Mesendoderm (in vitro differentiated cells): ENCODE measurements around the gene CHST1.

Experiments used
- DNase-seq: peaks from one replicate; pipeline ENCODE4 v3.0.0; 2013
- H2AK5ac ChIP-seq: 2 replicates; pipeline ENCODE4 v1.6.1; 2013; ENCODE audit warnings: low read length, inconsistent platforms
- H2BK120ac ChIP-seq: 2 replicates; pipeline ENCODE4 v1.6.1; 2013; ENCODE audit warnings: low read depth, mild to moderate bottlenecking, low read length, moderate library complexity, mixed read lengths
- H2BK15ac ChIP-seq: replicated peaks from 2 replicates; pipeline ENCODE4 v1.6.1; 2013; ENCODE audit warnings: low read depth, mild to moderate bottlenecking, moderate library complexity
- H2BK5ac ChIP-seq: 2 replicates; pipeline ENCODE4 v1.6.1; 2013; ENCODE audit warnings: low read length, inconsistent platforms
- H3K18ac ChIP-seq: 2 replicates; pipeline ENCODE4 v1.6.1; 2013; ENCODE audit warnings: mild to moderate bottlenecking, low read length, mixed read lengths
- H3K23ac ChIP-seq: one replicate; pipeline ENCODE4 v1.6.1; 2013; ENCODE audit warnings: low read length
- H3K27ac ChIP-seq: 2 replicates; pipeline ENCODE4 v1.5.1; 2013; ENCODE audit warnings: low read depth, mild to moderate bottlenecking, inconsistent platforms, low read length, moderate library complexity
- H3K27me3 ChIP-seq: 2 replicates; pipeline ENCODE4 v1.6.1; 2013; ENCODE audit warnings: low read length, control low read depth, mild to moderate bottlenecking, inconsistent platforms; ENCODE audit not compliant: insufficient read depth, poor library complexity
- H3K36me3 ChIP-seq: 2 replicates; pipeline ENCODE4 v1.6.1; 2013; ENCODE audit warnings: low read length, inconsistent platforms; ENCODE audit not compliant: control insufficient read depth, insufficient read depth
- H3K4ac ChIP-seq: one replicate; pipeline ENCODE4 v1.6.1; 2013; ENCODE audit warnings: low read depth, mild to moderate bottlenecking, low read length, moderate library complexity
- H3K4me1 ChIP-seq: 2 replicates; pipeline ENCODE4 v1.6.1; 2013; ENCODE audit warnings: low read depth, low read length, inconsistent platforms; ENCODE audit not compliant: control insufficient read depth
- H3K4me2 ChIP-seq: 2 replicates; pipeline ENCODE4 v1.6.1; 2013; ENCODE audit warnings: low read length
- H3K4me3 ChIP-seq: 2 replicates; pipeline ENCODE4 v1.5.1; 2013; ENCODE audit warnings: mild to moderate bottlenecking, low read length
- H3K56ac ChIP-seq: one replicate; pipeline ENCODE4 v1.6.1; 2013; ENCODE audit warnings: low read length
- H3K79me1 ChIP-seq: 2 replicates; pipeline ENCODE4 v1.6.1; 2013; ENCODE audit warnings: low read length, inconsistent platforms
- H3K79me2 ChIP-seq: 2 replicates; pipeline ENCODE4 v1.6.1; 2013; ENCODE audit warnings: mild to moderate bottlenecking, low read length; ENCODE audit not compliant: control insufficient read depth, insufficient read depth
- H3K9ac ChIP-seq: 2 replicates; pipeline ENCODE4 v1.6.1; 2013; ENCODE audit warnings: low read length, inconsistent platforms
- H4K5ac ChIP-seq: one replicate; pipeline ENCODE4 v1.6.1; 2013; ENCODE audit warnings: low read length
- H4K8ac ChIP-seq: one replicate; pipeline ENCODE4 v1.6.1; 2013; ENCODE audit warnings: low read depth, mild to moderate bottlenecking, control low read depth, low read length, moderate library complexity
- WGBS: extraction: QIAGEN DNeasy Blood & Tissue Kit; methylation state at CpG from one replicate; pipeline ENCODE4 v1.1.7; 2013; ENCODE audit warnings: low lambda C conversion rate, missing lambda C conversion rate; ENCODE audit not compliant: insufficient coverage; ENCODE audit errors: extremely low coverage; 5-methylcytosine and 5-hydroxymethylcytosine counted together

Gene CHST1

DNA sequence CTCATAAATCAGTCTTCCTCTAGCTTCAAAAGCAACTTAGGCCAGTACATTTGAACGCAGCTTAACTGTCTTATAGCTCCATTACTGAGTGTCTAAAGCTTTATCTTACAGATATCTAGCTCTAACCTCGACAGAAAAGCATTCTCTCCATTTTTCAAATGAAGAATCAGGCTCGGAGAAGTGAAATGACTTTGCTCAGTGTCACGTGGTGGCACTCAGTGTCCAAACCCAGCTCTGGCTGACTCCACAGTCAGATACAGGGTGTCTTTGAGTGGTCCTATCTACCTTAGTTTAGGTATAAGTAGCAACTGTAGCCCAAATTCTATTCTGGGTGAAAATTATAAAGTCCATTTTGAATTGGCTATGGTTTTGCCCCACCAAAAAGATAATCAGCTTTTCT lies 38.7 kb upstream of the CHST1 start:
- Histone ChIP-seq H3K79me2 (no peaks in the 10 kb centered on the region), H3K4me2 (no peak overlapping the region), H3K27me3 (no peaks in the 10 kb centered on the region), H2BK15ac (no peak overlapping the region), H2BK5ac (no peak overlapping the region), H3K4me3 (no peak overlapping the region), H2AK5ac (no peak overlapping the region), H3K56ac (no peak overlapping the region), H3K23ac (no peak overlapping the region), H3K18ac (no peak overlapping the region), H4K5ac (no peak overlapping the region), H3K4ac (no peak overlapping the region), H3K4me1 (peaks cover 3% of the 10 kb centered on the region), H4K8ac (no peak overlapping the region), H3K36me3 (no peaks in the 10 kb centered on the region), H2BK120ac (no peak overlapping the region), H3K79me1 (no peaks in the 10 kb centered on the region), H3K27ac (no peak overlapping the region), H3K9ac (no peak overlapping the region)
- WGBS: no CpG with 5 or more reads among the region's 4 CpGs
- no peak for DNase-seq

DNA sequence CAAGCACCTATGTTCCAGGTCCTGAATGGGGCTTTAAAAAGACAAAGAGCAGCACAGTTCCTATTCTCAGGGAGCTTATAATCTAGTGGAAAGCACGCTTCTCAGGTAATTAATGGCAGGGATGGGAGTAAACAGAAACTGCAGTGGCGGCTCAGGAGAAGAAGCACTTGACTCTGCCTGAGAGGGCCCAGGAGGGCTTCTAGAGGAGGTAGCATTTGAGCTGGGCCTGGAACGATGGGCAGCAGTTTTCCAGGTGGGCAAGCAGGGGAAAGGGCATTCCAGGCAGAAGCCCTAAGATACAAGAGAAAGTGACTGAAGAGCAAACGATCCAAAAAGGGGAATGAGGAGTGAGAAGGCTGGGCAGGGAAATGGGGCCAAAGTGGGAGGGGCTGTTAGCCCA lies 37.1 kb upstream of the CHST1 start:
- no peaks in the 10 kb centered on the region for H3K27me3 ChIP-seq
- no peak overlapping the region for H3K56ac ChIP-seq

DNA sequence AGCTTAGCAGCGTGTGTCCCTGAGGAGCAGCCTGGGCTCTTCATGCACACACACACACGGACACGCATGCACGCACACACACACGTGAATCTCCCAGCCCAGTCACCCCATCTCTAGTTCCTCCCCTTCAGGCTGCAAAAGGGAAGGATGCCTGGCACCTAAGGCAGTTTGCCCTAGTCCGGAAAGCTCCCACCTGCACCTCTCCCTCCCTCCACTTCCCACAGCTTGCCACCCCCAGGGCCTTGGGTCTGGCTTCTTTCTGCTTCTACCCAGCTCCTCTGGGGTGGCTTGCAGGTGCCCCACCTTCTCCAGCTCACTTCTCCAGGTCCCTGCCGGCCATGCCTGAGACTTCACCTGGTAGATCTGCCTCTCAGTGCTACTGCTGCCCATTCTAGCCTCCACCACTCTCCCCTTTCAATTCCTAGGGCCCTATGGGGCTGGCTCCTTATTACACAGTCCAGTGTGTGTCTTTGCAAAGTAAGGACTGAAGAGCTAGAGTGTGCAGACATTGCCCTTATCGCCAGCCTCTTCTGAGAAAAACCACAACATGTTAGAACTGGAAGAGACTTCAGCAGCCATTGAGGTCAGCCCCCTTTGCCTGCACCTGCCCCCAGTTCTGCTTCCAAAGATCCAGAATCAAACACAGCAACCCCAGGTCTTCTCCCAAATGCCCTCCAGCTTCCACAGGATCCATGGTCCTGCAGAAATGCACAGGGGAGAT lies 33.5 kb upstream of the CHST1 start:
- no peak overlapping the region for H3K18ac ChIP-seq
- H3K4me3 ChIP-seq: no peak overlapping the region
- H3K79me1 ChIP-seq: no peaks in the 10 kb centered on the region
- H2BK5ac ChIP-seq: no peak overlapping the region
- H3K4me1 ChIP-seq: peaks cover 2% of the 10 kb centered on the region
- H3K27me3 ChIP-seq: no peaks in the 10 kb centered on the region
- H4K5ac ChIP-seq: no peak overlapping the region
- H4K8ac ChIP-seq: no peak overlapping the region
- no peak overlapping the region for H2AK5ac ChIP-seq
- no peak overlapping the region for H2BK120ac ChIP-seq
- WGBS: no CpG with 5 or more reads among the region's 8 CpGs
- no peaks in the 10 kb centered on the region for H3K36me3 ChIP-seq
- H2BK15ac ChIP-seq: no peak overlapping the region
- no peaks in the 10 kb centered on the region for H3K79me2 ChIP-seq
- H3K4me2 ChIP-seq: no peak overlapping the region
- H3K27ac ChIP-seq: no peak overlapping the region
- DNase-seq: no peak
- no peak overlapping the region for H3K23ac ChIP-seq
- H3K56ac ChIP-seq: no peak overlapping the region
- no peak overlapping the region for H3K4ac ChIP-seq
- no peak overlapping the region for H3K9ac ChIP-seq

More for the DNA sequence above, 37.1 kb upstream of the CHST1 start:
- no peaks in the 10 kb centered on the region for H3K79me2 ChIP-seq
- DNase-seq: no peak
- H3K79me1 ChIP-seq: no peaks in the 10 kb centered on the region
- no peak overlapping the region for H3K4me3 ChIP-seq
- H2BK5ac ChIP-seq: no peak overlapping the region
- no peak overlapping the region for H3K4ac ChIP-seq
- no peak overlapping the region for H3K18ac ChIP-seq
- no peak overlapping the region for H4K5ac ChIP-seq
- no peaks in the 10 kb centered on the region for H3K36me3 ChIP-seq
- no peak overlapping the region for H4K8ac ChIP-seq
- H2BK120ac ChIP-seq: no peak overlapping the region
- no peak overlapping the region for H3K27ac ChIP-seq
- no peak overlapping the region for H3K9ac ChIP-seq
- WGBS: no CpG with 5 or more reads among the region's 4 CpGs
- no peak overlapping the region for H3K4me2 ChIP-seq
- H2BK15ac ChIP-seq: no peak overlapping the region
- peaks cover 3% of the 10 kb centered on the region for H3K4me1 ChIP-seq
- H3K23ac ChIP-seq: no peak overlapping the region
- no peak overlapping the region for H2AK5ac ChIP-seq

DNA sequence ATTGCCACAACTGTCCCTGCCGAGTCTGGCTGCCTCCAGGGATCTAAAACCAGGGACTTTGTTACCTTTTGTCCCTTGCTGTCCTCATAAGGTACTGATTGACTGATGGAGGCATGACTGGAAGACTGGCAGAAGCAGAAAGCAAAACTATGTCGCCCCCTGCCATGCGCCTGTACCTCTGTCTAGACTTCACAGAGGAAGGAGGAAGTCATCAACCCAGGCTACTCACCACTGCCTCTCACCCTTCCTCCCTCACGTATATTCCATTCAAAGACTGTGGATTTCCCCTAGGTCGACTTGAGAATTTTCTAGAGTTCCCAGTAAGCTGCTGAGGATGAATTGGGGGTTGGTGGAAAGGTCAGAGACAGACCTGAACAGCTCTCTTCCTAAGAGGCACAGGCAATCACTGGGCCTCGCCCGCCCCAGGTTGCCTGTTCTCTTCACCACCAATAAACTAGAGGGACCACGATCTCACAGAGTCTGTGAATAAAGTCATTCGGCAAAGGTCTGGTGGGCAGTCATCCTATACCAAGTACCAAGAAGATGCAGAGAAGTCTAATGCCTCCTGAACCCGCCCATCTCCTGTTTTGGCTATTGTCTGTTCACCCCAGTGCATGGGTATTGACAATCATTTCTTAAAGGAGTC lies 27.5 kb upstream of the CHST1 start:
- peak; percentile 25 for DNase-seq
- WGBS: no CpG with 5 or more reads among the region's 10 CpGs

DNA sequence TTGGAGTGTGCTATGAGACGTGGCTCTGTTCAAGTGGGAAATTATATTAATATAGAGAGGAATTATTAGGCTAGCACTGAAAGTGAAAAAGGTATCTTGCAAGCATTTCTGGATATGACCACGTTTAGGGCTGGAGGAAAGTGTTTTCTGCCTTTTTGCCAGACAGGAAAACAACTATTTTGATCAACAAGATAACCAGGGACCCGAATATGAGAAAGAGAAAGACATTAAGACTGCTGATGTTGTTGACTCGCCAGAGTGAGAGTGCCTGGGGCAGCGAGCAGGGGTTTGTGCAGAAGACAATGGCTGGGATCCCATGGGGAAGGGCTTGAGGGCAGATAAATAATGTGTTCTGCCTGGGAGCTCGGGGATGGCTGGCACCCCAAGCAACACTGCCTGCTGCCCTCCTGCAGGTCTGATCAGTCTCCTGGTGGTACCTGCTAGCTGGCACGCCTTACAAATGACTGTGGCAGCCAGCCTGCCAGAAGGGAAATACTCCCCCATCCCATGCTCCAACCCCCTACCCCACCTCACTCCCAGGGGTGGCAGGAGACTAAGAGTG lies 23.1 kb upstream of the CHST1 start:
- H4K5ac ChIP-seq: no peak overlapping the region
- no peaks in the 10 kb centered on the region for H3K27me3 ChIP-seq

More for the DNA sequence above, 27.5 kb upstream of the CHST1 start:
- H3K27ac ChIP-seq: no peak overlapping the region
- H3K9ac ChIP-seq: no peak overlapping the region
- H4K5ac ChIP-seq: no peak overlapping the region
- H3K23ac ChIP-seq: no peak overlapping the region
- H3K18ac ChIP-seq: no peak overlapping the region
- peaks cover 2% of the 10 kb centered on the region for H3K4me1 ChIP-seq
- no peak overlapping the region for H4K8ac ChIP-seq
- H3K4ac ChIP-seq: no peak overlapping the region
- H2BK15ac ChIP-seq: no peak overlapping the region
- H3K27me3 ChIP-seq: no peaks in the 10 kb centered on the region
- H2AK5ac ChIP-seq: no peak overlapping the region
- no peaks in the 10 kb centered on the region for H3K79me2 ChIP-seq
- H3K4me2 ChIP-seq: no peak overlapping the region
- H3K4me3 ChIP-seq: no peak overlapping the region
- H3K36me3 ChIP-seq: no peaks in the 10 kb centered on the region
- no peak overlapping the region for H2BK5ac ChIP-seq
- H3K56ac ChIP-seq: no peak overlapping the region
- H3K79me1 ChIP-seq: no peaks in the 10 kb centered on the region
- H2BK120ac ChIP-seq: no peak overlapping the region

More for the DNA sequence above, 23.1 kb upstream of the CHST1 start:
- Histone ChIP-seq H4K8ac (no peak overlapping the region), H3K9ac (no peak overlapping the region), H3K56ac (peak overlapping the region; percentile 22), H3K4me1 (no peaks in the 10 kb centered on the region), H2BK120ac (no peak overlapping the region), H2AK5ac (no peak overlapping the region), H3K4ac (no peak overlapping the region), H3K27ac (no peak overlapping the region), H3K36me3 (no peaks in the 10 kb centered on the region), H3K23ac (no peak overlapping the region), H3K79me2 (no peaks in the 10 kb centered on the region), H3K4me3 (no peak overlapping the region), H2BK15ac (no peak overlapping the region), H3K4me2 (no peak overlapping the region), H3K79me1 (no peaks in the 10 kb centered on the region), H3K18ac (no peak overlapping the region), H2BK5ac (no peak overlapping the region)
- no CpG with 5 or more reads among the region's 7 CpGs for WGBS
- no peak for DNase-seq
